HK-2 (cell line): ENCODE data around the gene THBS1.

Experiments used
- DNase-seq: peaks from one replicate; pipeline ENCODE4 v3.0.0-alpha.2; 2018; ENCODE audit not compliant: unreplicated experiment

THBS1 gene

GRCh38 chr15:39574427-39574826, 6.5 kb upstream of the THBS1 start:
- DNase-seq = no peak

GRCh38 chr15:39575180-39575579, 5.7 kb upstream of the THBS1 start:
- DNase-seq = no peak

- no peak for DNase-seq
Measured at GRCh38 chr15:39578851-39579486, 1.9 kb upstream of the THBS1 start.

GRCh38 chr15:39579487-39580116, 1.3 kb upstream of the THBS1 start:
- peak; percentile 84 for DNase-seq

- DNase-seq = peak; percentile 85
Measured at GRCh38 chr15:39580117-39580484, 778 bp upstream of the THBS1 start.

- no peak for DNase-seq
Measured at GRCh38 chr15:39581242-39581792, 438 bp downstream of the THBS1 start.

- DNase-seq = peak; percentile 42
Measured at GRCh38 chr15:39581793-39582285, 960 bp downstream of the THBS1 start.

- peak; percentile 28 for DNase-seq
Measured at GRCh38 chr15:39582286-39582976, 1.6 kb downstream of the THBS1 start.

- no peak for DNase-seq
Measured at GRCh38 chr15:39582977-39583595, 2.2 kb downstream of the THBS1 start.

GRCh38 chr15:39583596-39584265, 2.9 kb downstream of the THBS1 start:
- no peak for DNase-seq

GRCh38 chr15:39584266-39584659, 3.4 kb downstream of the THBS1 start:
- DNase-seq = no peak

- DNase-seq = no peak
Measured at GRCh38 chr15:39584662-39585388, 3.9 kb downstream of the THBS1 start.

- DNase-seq = no peak
Measured at GRCh38 chr15:39585389-39585841, 4.5 kb downstream of the THBS1 start.

- DNase-seq = no peak
Measured at GRCh38 chr15:39585871-39586301, 5.0 kb downstream of the THBS1 start.

- no peak for DNase-seq
Measured at GRCh38 chr15:39586387-39587095, 5.7 kb downstream of the THBS1 start.

GRCh38 chr15:39587096-39587721, 6.3 kb downstream of the THBS1 start:
- no peak for DNase-seq

- no peak for DNase-seq
Measured at GRCh38 chr15:39587731-39588530, 7.1 kb downstream of the THBS1 start.

GRCh38 chr15:39588531-39589192, 7.8 kb downstream of the THBS1 start:
- DNase-seq = no peak
